OCI-LY1 (cell line): Measurements from ENCODE around the gene NFYA.

ENCODE experiments used
- H2AFZ ChIP-seq: fragments of 200-600 bp; sonication (generic), shearing (Covaris generic); 2 replicates; pipeline ENCODE4 v1.6.0; 2014; ENCODE audit warnings: antibody characterized with exemption, mild to moderate bottlenecking, low read length
- H3F3A ChIP-seq: fragments of 200-600 bp; sonication (generic), shearing (Covaris generic); 2 replicates; pipeline ENCODE4 v1.6.0; 2014; ENCODE audit warnings: mild to moderate bottlenecking, antibody characterized with exemption, low read length, moderate library complexity; ENCODE audit not compliant: insufficient read depth
- H3K27ac ChIP-seq: fragments of 200-600 bp; sonication (generic); 2 replicates; pipeline ENCODE4 v1.5.1; 2014; ENCODE audit warnings: low read length, mixed run types, mild to moderate bottlenecking, low read depth; ENCODE audit not compliant: poor library complexity, severe bottlenecking
- H3K27me3 ChIP-seq: fragments of 200-600 bp; sonication (generic); 2 replicates; pipeline ENCODE4 v1.6.0; 2014; ENCODE audit warnings: antibody characterized with exemption, mild to moderate bottlenecking, low read length, moderate library complexity; ENCODE audit not compliant: insufficient read depth
- H3K36me3 ChIP-seq: fragments of 200-600 bp; sonication (generic); 2 replicates; pipeline ENCODE4 v1.6.1; 2014; ENCODE audit warnings: mild to moderate bottlenecking, antibody characterized with exemption, low read length, moderate library complexity, mixed read lengths; ENCODE audit not compliant: insufficient read depth
- H3K4me1 ChIP-seq: fragments of 200-600 bp; sonication (generic); 2 replicates; pipeline ENCODE4 v1.5.1; 2014; ENCODE audit warnings: mild to moderate bottlenecking, low read length, moderate library complexity; ENCODE audit not compliant: insufficient read depth, severe bottlenecking
- H3K4me2 ChIP-seq: fragments of 200-600 bp; sonication (generic), shearing (Covaris generic); 2 replicates; pipeline ENCODE4 v1.6.1; 2014; ENCODE audit warnings: low read length
- H3K4me3 ChIP-seq: fragments of 200-600 bp; sonication (generic); 2 replicates; pipeline ENCODE4 v1.5.1; 2014; ENCODE audit warnings: low read length, low read depth, mild to moderate bottlenecking, mixed read lengths; ENCODE audit not compliant: poor library complexity, severe bottlenecking
- H3K79me2 ChIP-seq: fragments of 200-600 bp; shearing (Covaris generic); 2 replicates; pipeline ENCODE4 v1.6.1; 2016; ENCODE audit warnings: mixed run types, low read length, mixed read lengths; ENCODE audit not compliant: insufficient read depth
- H3K9ac ChIP-seq: fragments of 200-600 bp; sonication (generic), shearing (Covaris generic); 2 replicates; pipeline ENCODE4 v1.6.1; 2014; ENCODE audit warnings: mild to moderate bottlenecking, low read length, mixed read lengths
- H3K9me2 ChIP-seq: fragments of 200-600 bp; sonication (generic), shearing (Covaris generic); 2 replicates; pipeline ENCODE4 v1.6.1; 2014; ENCODE audit warnings: low read depth, mild to moderate bottlenecking, low read length, mixed read lengths
- H3K9me3 ChIP-seq: fragments of 200-600 bp; shearing (Covaris generic); 2 replicates; pipeline ENCODE4 v1.6.1; 2014; ENCODE audit warnings: low read length, mixed read lengths
- H4K20me1 ChIP-seq: fragments of 200-600 bp; sonication (generic), shearing (Covaris generic); 2 replicates; pipeline ENCODE4 v1.6.0; 2016; ENCODE audit warnings: mild to moderate bottlenecking, low read length; ENCODE audit not compliant: insufficient read depth
- CTCF ChIP-seq: fragments of 200-600 bp; sonication (generic), shearing (Covaris generic); IDR thresholded peaks from 2 replicates; pipeline ENCODE4 v1.5.1; 2017; ENCODE audit warnings: mild to moderate bottlenecking, antibody characterized with exemption, low read length, moderate library complexity, mixed read lengths
- EZH2 ChIP-seq: fragments of 200-600 bp; sonication (generic), shearing (Covaris generic); IDR thresholded peaks from 2 replicates; pipeline ENCODE4 v1.8.0; 2017; ENCODE audit warnings: borderline replicate concordance, mixed run types, mild to moderate bottlenecking, antibody characterized with exemption, low read length, moderate library complexity, mixed read lengths

The NFYA gene

GRCh38 chr6:41098366-41098765 lies 25.6 kb downstream of the NFYA start:
- H3K4me2 ChIP-seq = no peak overlapping the region
- TF ChIP-seq EZH2 (no peak), CTCF (no peak)
- no peak overlapping the region for H3K4me3 ChIP-seq
- no peaks in the 10 kb centered on the region for H3K4me1 ChIP-seq
- no peaks in the 10 kb centered on the region for H4K20me1 ChIP-seq
- H2AFZ ChIP-seq = no peak overlapping the region
- H3F3A ChIP-seq = no peaks in the 10 kb centered on the region
- H3K9me2 ChIP-seq = no peaks in the 10 kb centered on the region
- no peak overlapping the region for H3K27ac ChIP-seq
- no peak overlapping the region for H3K9ac ChIP-seq
- no peaks in the 10 kb centered on the region for H3K9me3 ChIP-seq
- H3K79me2 ChIP-seq = no peaks in the 10 kb centered on the region
- H3K27me3 ChIP-seq = no peaks in the 10 kb centered on the region
- peaks cover 85% of the 10 kb centered on the region for H3K36me3 ChIP-seq

GRCh38 chr6:41100871-41101287 lies 28.1 kb downstream of the NFYA start:
- H3K36me3 ChIP-seq = peaks cover 60% of the 10 kb centered on the region
- H3K79me2 ChIP-seq = no peaks in the 10 kb centered on the region
- H3K9me2 ChIP-seq = no peaks in the 10 kb centered on the region
- H3K4me3 ChIP-seq = no peak overlapping the region
- H3K27me3 ChIP-seq = no peaks in the 10 kb centered on the region
- no peaks in the 10 kb centered on the region for H3K4me1 ChIP-seq
- H3K4me2 ChIP-seq = no peak overlapping the region
- H3K9me3 ChIP-seq = no peaks in the 10 kb centered on the region
- H3K27ac ChIP-seq = no peak overlapping the region
- no peaks in the 10 kb centered on the region for H4K20me1 ChIP-seq
- H3K9ac ChIP-seq = no peak overlapping the region
- no peak overlapping the region for H2AFZ ChIP-seq
- H3F3A ChIP-seq = no peaks in the 10 kb centered on the region
- TF ChIP-seq EZH2 = no peak
- no peak for TF ChIP-seq CTCF

GRCh38 chr6:41103847-41104246 lies 31.1 kb downstream of the NFYA start:
- no peak overlapping the region for H2AFZ ChIP-seq
- no peak overlapping the region for H3K4me3 ChIP-seq
- no peak for TF ChIP-seq EZH2
- no peak for TF ChIP-seq CTCF
- H3K9me2 ChIP-seq = no peaks in the 10 kb centered on the region
- no peaks in the 10 kb centered on the region for H3F3A ChIP-seq
- H3K4me2 ChIP-seq = no peak overlapping the region
- no peaks in the 10 kb centered on the region for H3K9me3 ChIP-seq
- peaks cover 30% of the 10 kb centered on the region for H3K36me3 ChIP-seq
- no peaks in the 10 kb centered on the region for H3K27me3 ChIP-seq
- no peaks in the 10 kb centered on the region for H3K4me1 ChIP-seq
- no peak overlapping the region for H3K9ac ChIP-seq
- no peaks in the 10 kb centered on the region for H4K20me1 ChIP-seq
- no peak overlapping the region for H3K27ac ChIP-seq
- H3K79me2 ChIP-seq = no peaks in the 10 kb centered on the region
